Measurements from ENCODE around the gene GON7. TPM values are rescaled to one million over a fixed set of nuclear protein-coding genes. Genes with fewer than 3 reads are reported as not detected.

The GON7 gene
- total RNA-seq, 1 donor from 2014 or later: 24.6 TPM

- Histone ChIP-seq H3K9ac (no peak overlapping the region), H2AFZ (replicated peaks) (no peak overlapping the region), H3K27ac (no peak overlapping the region), H3K4me2 (no peak overlapping the region), H4K20me1 (ENCODE audit: low read depth) (no peaks in the 10 kb centered on the region), H3K9me3 (ENCODE audit: low read depth) (no peaks in the 10 kb centered on the region), H3K27me3 (no peaks in the 10 kb centered on the region), H3K4me1 (no peaks in the 10 kb centered on the region), H3K79me2 (ENCODE audit: low read depth) (no peaks in the 10 kb centered on the region), H3F3A (ENCODE audit: low read depth) (no peaks in the 10 kb centered on the region), H3K36me3 (peaks cover 5% of the 10 kb centered on the region), H3K4me3 (no peak overlapping the region)
- DNase-seq (ENCODE audit: low spot score): no peak
- Mint-ChIP-seq H3K27me3 (ENCODE audit: insufficient read depth, low read depth) (no peaks in the 10 kb centered on the region), H3K9me3 (no peaks in the 10 kb centered on the region), H3K4me3 (no peak overlapping the region), H3K4me1 (no peaks in the 10 kb centered on the region), H3K36me3 (peaks cover 25% of the 10 kb centered on the region), H3K27ac (no peak overlapping the region)
- TF ChIP-seq EZH2phosphoT487 (IDR thresholded peaks at IDR 0.05) (no peak), EZH2 (IDR thresholded peaks at IDR 0.05) (no peak), CTCF (IDR thresholded peaks at IDR 0.05) (no peak)
These were observed 39.0 kb upstream of the GON7 start for GRCh38 chr14:93245764-93246420.

- Histone ChIP-seq H4K20me1 (ENCODE audit: low read depth) (peaks cover 3% of the 10 kb centered on the region), H3K4me3 (no peak overlapping the region), H3K4me1 (no peaks in the 10 kb centered on the region), H3K27ac (no peak overlapping the region), H2AFZ (replicated peaks) (no peak overlapping the region), H3K79me2 (ENCODE audit: low read depth) (no peaks in the 10 kb centered on the region), H3K36me3 (no peaks in the 10 kb centered on the region), H3K4me2 (no peak overlapping the region), H3K9me3 (ENCODE audit: low read depth) (no peaks in the 10 kb centered on the region), H3K27me3 (no peaks in the 10 kb centered on the region), H3K9ac (no peak overlapping the region), H3F3A (ENCODE audit: low read depth) (no peaks in the 10 kb centered on the region)
- Mint-ChIP-seq H3K9me3 (no peaks in the 10 kb centered on the region), H3K4me3 (no peak overlapping the region), H3K27ac (no peak overlapping the region), H3K36me3 (peaks cover 17% of the 10 kb centered on the region), H3K4me1 (no peaks in the 10 kb centered on the region), H3K27me3 (ENCODE audit: insufficient read depth, low read depth) (no peaks in the 10 kb centered on the region)
- TF ChIP-seq EZH2phosphoT487 (IDR thresholded peaks at IDR 0.05) (no peak), CTCF (IDR thresholded peaks at IDR 0.05) (no peak), EZH2 (IDR thresholded peaks at IDR 0.05) (no peak)
- DNase-seq (ENCODE audit: low spot score): no peak
These were observed 33.8 kb upstream of the GON7 start for GRCh38 chr14:93240678-93241000.

- TF ChIP-seq CTCF (IDR thresholded peaks at IDR 0.05) (no peak), EZH2phosphoT487 (IDR thresholded peaks at IDR 0.05) (no peak), EZH2 (IDR thresholded peaks at IDR 0.05) (no peak)
- Mint-ChIP-seq H3K27me3 (ENCODE audit: insufficient read depth, low read depth) (no peaks in the 10 kb centered on the region), H3K4me3 (no peak overlapping the region), H3K4me1 (no peaks in the 10 kb centered on the region), H3K36me3 (peaks cover 14% of the 10 kb centered on the region), H3K27ac (no peak overlapping the region), H3K9me3 (no peaks in the 10 kb centered on the region)
- Histone ChIP-seq H3K4me2 (no peak overlapping the region), H3K4me3 (no peak overlapping the region), H3K4me1 (no peaks in the 10 kb centered on the region), H3K36me3 (no peaks in the 10 kb centered on the region), H2AFZ (replicated peaks) (no peak overlapping the region), H4K20me1 (ENCODE audit: low read depth) (peaks cover 3% of the 10 kb centered on the region), H3K9me3 (ENCODE audit: low read depth) (no peaks in the 10 kb centered on the region), H3K9ac (no peak overlapping the region), H3K27me3 (no peaks in the 10 kb centered on the region), H3K79me2 (ENCODE audit: low read depth) (no peaks in the 10 kb centered on the region), H3K27ac (no peak overlapping the region), H3F3A (ENCODE audit: low read depth) (no peaks in the 10 kb centered on the region)
- DNase-seq (ENCODE audit: low spot score): no peak
These were observed 33.2 kb upstream of the GON7 start for GRCh38 chr14:93239869-93240677.
